ENCODE measurements around the gene PLA2G4B. TPM values are rescaled to one million over a fixed set of nuclear protein-coding genes. Genes with fewer than 3 reads are reported as not detected.
"Not testable (repeated sequence)": the region's sequence is repeated elsewhere in the genome, so short reads cannot be mapped to it uniquely, and the experiment has no call there.

Gene PLA2G4B
- total RNA-seq, 2 experiments from 2014 or later, result 4.2 to 4.8 TPM

DNA sequence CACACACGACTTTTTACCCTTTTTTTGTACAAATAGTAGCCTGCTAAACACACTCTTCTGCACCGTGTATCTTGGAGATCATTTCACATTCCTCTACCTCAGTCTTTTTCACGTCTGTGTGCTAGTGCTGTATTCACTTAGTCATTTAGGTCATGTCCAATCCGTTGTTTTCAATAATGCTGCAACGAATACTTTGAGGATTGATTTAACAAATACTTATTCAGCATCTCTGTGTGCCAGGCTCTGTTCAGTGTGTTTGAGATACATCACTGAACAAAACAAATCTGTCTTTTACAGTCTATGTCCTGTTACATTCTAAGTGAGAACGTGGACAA, 9.9 kb upstream of the PLA2G4B start:
- Mint-ChIP-seq H3K36me3 (ENCODE audit: low read depth) (no peaks in the 10 kb centered on the region), H3K9me3 (no peaks in the 10 kb centered on the region), H3K27me3 (no peaks in the 10 kb centered on the region), H3K4me3 (peak overlapping the region; percentile 90), H3K27ac (peak overlapping the region; percentile 84), H3K4me1 (ENCODE audit: low read depth) (peaks cover 38% of the 10 kb centered on the region)
- no peak for ATAC-seq
- ChIA-PET CTCF (interaction anchor here (4.6 kb wide), 1 partner anchor 55 kb away, joined by 16 read pairs; the partner anchor contains the start of gene MAPKBP1), POLR2A (no interaction called here)
- no peak for DNase-seq
- intact Hi-C loops (cut with micrococcal nuclease), result no loop called here
- TF ChIP-seq, protein P1, sequence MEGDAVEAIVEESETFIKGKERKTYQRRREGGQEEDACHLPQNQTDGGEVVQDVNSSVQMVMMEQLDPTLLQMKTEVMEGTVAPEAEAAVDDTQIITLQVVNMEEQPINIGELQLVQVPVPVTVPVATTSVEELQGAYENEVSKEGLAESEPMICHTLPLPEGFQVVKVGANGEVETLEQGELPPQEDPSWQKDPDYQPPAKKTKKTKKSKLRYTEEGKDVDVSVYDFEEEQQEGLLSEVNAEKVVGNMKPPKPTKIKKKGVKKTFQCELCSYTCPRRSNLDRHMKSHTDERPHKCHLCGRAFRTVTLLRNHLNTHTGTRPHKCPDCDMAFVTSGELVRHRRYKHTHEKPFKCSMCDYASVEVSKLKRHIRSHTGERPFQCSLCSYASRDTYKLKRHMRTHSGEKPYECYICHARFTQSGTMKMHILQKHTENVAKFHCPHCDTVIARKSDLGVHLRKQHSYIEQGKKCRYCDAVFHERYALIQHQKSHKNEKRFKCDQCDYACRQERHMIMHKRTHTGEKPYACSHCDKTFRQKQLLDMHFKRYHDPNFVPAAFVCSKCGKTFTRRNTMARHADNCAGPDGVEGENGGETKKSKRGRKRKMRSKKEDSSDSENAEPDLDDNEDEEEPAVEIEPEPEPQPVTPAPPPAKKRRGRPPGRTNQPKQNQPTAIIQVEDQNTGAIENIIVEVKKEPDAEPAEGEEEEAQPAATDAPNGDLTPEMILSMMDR (IDR thresholded peaks at IDR 0.05), result no peak

GRCh38 chr15:41829959-41830646, 8.5 kb upstream of the PLA2G4B start:
- no peak for DNase-seq
- no peak overlapping the region for H3K4me3 Mint-ChIP-seq
- H3K27ac Mint-ChIP-seq, result no peak overlapping the region
- peaks cover 41% of the 10 kb centered on the region for H3K4me1 Mint-ChIP-seq (ENCODE audit: low read depth)
- H3K27me3 Mint-ChIP-seq, result no peaks in the 10 kb centered on the region
- ATAC-seq, result no peak
- intact Hi-C loops (cut with micrococcal nuclease), result no loop called here
- no peaks in the 10 kb centered on the region for H3K36me3 Mint-ChIP-seq (ENCODE audit: low read depth)
- POLR2A ChIA-PET, result no interaction called here
- CTCF ChIA-PET, result interaction anchor here (3.7 kb wide), 1 partner anchor 56 kb away, joined by 20 read pairs; the partner anchor contains the start of gene MAPKBP1
- TF ChIP-seq, protein P1 (IDR thresholded peaks at IDR 0.05), result no peak
- no peaks in the 10 kb centered on the region for H3K9me3 Mint-ChIP-seq

DNA sequence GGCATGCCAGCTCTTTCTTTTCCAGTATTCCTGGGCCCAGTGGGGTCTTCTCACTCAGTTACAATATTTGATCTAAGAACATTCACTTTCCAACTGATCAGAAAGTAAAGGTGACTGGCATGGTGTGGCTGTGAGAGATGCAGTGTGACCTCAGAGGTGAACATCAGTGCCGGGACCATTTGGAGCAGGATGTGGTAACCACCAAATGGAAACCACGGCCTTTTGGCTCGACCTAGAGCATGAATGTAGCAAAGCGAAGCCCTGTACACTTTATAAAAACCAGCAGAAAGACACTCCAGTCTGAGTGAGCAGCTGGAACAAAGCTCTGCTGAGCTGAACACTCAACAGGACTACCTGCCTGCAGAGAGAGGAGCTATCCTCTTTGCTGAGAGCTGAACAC, 7.4 kb upstream of the PLA2G4B start:
- POLR2A ChIA-PET, result interaction anchor here (0.6 to 2.1 kb wide), 3 partner anchors 38 to 142 kb away, joined by 3 to 5 read pairs (median 3); no protein-coding TSS in a partner anchor

DNA sequence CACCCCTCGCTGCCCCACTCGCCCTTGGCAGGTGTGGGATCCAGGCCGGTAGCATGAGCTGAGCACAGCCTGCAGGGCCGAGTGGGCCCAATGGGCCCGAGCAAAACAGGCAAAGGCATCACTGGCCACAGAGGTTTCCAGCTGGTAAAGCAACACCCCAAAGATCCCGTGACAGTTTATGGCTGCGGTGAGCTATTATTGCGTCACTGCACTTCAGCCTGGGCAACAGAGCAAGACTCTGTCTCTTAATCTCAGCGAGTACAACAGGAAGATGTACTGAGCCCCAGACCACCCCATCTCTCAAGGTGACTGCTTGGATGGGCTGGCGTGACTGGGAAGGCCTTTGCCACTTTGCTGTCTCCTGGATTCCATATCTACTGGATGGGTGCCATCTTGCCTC, 6.4 kb upstream of the PLA2G4B start:
- intact Hi-C loops (cut with micrococcal nuclease), result no loop called here
- no peak for DNase-seq
- no peak for ATAC-seq
- ChIA-PET POLR2A (interaction anchor here (0.8 to 2.1 kb wide), 2 partner anchors 105 to 141 kb away, joined by 3 to 5 read pairs; no protein-coding TSS in a partner anchor), CTCF (interaction anchor here (1.1 to 3.7 kb wide), 7 partner anchors 11 to 73 kb away, joined by 3 to 20 read pairs (median 6); partner anchors contain the start of gene MAPKBP1)
- H3K27me3 Mint-ChIP-seq, result no peaks in the 10 kb centered on the region
- TF ChIP-seq, protein P1 (IDR thresholded peaks at IDR 0.05), result no peak
- no peaks in the 10 kb centered on the region for H3K36me3 Mint-ChIP-seq (ENCODE audit: low read depth)
- no peak overlapping the region for H3K4me3 Mint-ChIP-seq
- no peaks in the 10 kb centered on the region for H3K9me3 Mint-ChIP-seq
- H3K4me1 Mint-ChIP-seq (ENCODE audit: low read depth), result peaks cover 39% of the 10 kb centered on the region
- no peak overlapping the region for H3K27ac Mint-ChIP-seq

More for the DNA sequence above, 7.4 kb upstream of the PLA2G4B start:
- intact Hi-C loops (cut with micrococcal nuclease); H3K27me3 Mint-ChIP-seq; H3K9me3 Mint-ChIP-seq; H3K4me3 Mint-ChIP-seq; H3K36me3 Mint-ChIP-seq (ENCODE audit: low read depth): not testable (repeated sequence)
- Mint-ChIP-seq H3K27ac (peak overlapping the region; percentile 45), H3K4me1 (ENCODE audit: low read depth) (peaks cover 41% of the 10 kb centered on the region)
- DNase-seq, result peak; percentile 85
- ATAC-seq, result peak; percentile 51
- CTCF ChIA-PET, result interaction anchor here (1.1 to 3.7 kb wide), 6 partner anchors 10 to 74 kb away, joined by 3 to 20 read pairs (median 6); partner anchors contain the start of gene MAPKBP1

GRCh38 chr15:41832875-41833274, 5.8 kb upstream of the PLA2G4B start:
- TF ChIP-seq, protein P1 (IDR thresholded peaks at IDR 0.05), result no peak
- Mint-ChIP-seq H3K4me1 (ENCODE audit: low read depth) (peaks cover 37% of the 10 kb centered on the region), H3K27ac (no peak overlapping the region), H3K9me3 (no peaks in the 10 kb centered on the region), H3K27me3 (no peaks in the 10 kb centered on the region), H3K4me3 (no peak overlapping the region), H3K36me3 (ENCODE audit: low read depth) (no peaks in the 10 kb centered on the region)
- ATAC-seq, result peak; percentile 6
- ChIA-PET POLR2A (interaction anchor here (2.1 kb wide), 1 partner anchor 104 kb away, joined by 5 read pairs; no protein-coding TSS in a partner anchor), CTCF (interaction anchor here (1.4 to 3.7 kb wide), 4 partner anchors 15 to 229 kb away, joined by 3 to 20 read pairs (median 6); partner anchors contain the start of gene MAPKBP1)
- DNase-seq, result no peak
- intact Hi-C loops (cut with micrococcal nuclease), result no loop called here

All from activated CD8-positive, alpha-beta T cell treated with anti-CD3 and anti-CD28 coated beads for 36 hours (primary cell).